VCaP (cell line): ENCODE measurements around the gene ZFAND3.

Experiments
- H3K27ac ChIP-seq: fragments of 450-650 bp; 2 replicates; pipeline ENCODE4 v1.5.1; 2017
- TF ChIP-seq, protein P1 (sequence below): fragments of 450-650 bp; conservative IDR thresholded peaks from 2 replicates; pipeline ENCODE4 v1.5.1; 2017; ENCODE audit warnings: mild to moderate bottlenecking, moderate library complexity

The ZFAND3 gene

DNA sequence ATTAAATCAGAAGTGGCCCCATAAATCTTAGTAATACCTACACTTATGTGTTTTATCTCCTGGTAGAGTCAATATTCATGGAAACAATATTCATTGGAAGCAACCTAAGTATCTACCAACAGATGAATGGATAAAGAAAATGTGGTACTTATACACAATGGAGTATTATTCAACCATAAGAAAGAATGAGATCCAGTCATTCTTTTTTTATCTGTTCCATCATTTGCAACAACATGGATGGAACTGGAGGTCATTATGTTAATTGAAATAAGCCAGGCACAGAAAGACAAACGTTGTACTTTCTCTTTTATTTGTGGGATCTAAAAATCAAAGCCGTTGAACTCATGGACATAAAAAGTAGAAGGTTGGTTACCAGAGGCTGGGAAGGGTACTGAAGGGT lies 268.5 kb downstream of the ZFAND3 start:
- TF ChIP-seq, protein P1, sequence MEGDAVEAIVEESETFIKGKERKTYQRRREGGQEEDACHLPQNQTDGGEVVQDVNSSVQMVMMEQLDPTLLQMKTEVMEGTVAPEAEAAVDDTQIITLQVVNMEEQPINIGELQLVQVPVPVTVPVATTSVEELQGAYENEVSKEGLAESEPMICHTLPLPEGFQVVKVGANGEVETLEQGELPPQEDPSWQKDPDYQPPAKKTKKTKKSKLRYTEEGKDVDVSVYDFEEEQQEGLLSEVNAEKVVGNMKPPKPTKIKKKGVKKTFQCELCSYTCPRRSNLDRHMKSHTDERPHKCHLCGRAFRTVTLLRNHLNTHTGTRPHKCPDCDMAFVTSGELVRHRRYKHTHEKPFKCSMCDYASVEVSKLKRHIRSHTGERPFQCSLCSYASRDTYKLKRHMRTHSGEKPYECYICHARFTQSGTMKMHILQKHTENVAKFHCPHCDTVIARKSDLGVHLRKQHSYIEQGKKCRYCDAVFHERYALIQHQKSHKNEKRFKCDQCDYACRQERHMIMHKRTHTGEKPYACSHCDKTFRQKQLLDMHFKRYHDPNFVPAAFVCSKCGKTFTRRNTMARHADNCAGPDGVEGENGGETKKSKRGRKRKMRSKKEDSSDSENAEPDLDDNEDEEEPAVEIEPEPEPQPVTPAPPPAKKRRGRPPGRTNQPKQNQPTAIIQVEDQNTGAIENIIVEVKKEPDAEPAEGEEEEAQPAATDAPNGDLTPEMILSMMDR, result no peak
- no peak overlapping the region for H3K27ac ChIP-seq

DNA sequence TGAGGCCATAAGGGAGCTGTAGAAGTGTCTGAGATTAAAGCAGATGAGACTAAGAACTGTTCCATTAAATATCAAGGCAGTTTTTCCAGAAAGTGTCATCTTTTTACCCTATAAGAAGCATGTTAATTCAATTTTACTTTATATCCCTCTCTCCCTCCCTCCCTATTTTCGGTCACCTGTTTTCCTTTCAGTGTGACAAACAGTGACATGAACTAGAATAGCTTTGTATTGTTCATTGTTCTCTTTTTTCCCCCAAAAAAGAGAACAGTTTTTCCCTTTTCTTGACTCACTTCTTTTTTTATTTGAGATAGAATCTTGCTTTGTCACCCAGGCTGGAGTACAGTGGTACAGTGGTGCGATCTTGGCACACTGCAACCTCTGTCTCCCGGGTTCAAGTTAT lies 269.3 kb downstream of the ZFAND3 start:
- TF ChIP-seq, protein P1, result no peak
- no peak overlapping the region for H3K27ac ChIP-seq

DNA sequence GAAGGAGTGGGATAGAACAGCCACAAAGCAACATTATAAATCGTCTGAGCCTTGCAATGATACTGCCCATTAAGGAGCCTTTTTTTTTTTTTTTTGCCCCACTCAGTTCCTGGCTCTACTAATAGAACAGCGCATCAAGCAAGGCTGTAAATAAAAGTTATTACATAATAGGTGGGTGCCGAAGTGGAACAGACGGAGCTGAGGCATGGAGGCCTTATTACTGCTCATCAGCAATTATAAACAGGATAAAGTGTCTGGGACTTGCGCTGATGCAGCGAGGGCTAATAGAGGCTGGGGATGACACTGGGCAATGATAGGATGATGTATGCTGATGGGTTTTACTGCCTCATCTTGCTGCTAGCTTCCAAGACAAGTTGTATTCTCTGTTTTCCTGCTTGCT lies 272.1 kb downstream of the ZFAND3 start:
- TF ChIP-seq, protein P1, result no peak
- H3K27ac ChIP-seq, result no peak overlapping the region

DNA sequence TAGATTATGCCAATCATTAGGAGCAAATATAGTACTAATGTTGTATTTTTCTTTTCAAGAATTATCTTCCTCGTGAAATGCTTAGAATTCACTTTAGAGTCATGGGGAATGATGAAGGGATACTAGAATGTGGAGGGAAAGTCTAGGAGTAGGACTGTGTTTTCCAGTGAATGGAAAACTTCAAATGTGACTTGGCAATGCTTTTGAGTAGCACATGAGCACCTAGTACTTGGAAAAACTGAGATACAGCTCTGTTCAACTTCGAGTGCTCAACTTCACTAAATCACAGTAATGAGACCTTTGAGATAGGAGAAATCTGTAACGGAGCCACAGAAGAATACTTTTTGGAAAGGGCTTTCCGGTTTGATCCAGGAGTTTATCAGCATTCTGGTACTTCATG lies 272.9 kb downstream of the ZFAND3 start:
- H3K27ac ChIP-seq, result no peak overlapping the region
- TF ChIP-seq, protein P1, result no peak

DNA sequence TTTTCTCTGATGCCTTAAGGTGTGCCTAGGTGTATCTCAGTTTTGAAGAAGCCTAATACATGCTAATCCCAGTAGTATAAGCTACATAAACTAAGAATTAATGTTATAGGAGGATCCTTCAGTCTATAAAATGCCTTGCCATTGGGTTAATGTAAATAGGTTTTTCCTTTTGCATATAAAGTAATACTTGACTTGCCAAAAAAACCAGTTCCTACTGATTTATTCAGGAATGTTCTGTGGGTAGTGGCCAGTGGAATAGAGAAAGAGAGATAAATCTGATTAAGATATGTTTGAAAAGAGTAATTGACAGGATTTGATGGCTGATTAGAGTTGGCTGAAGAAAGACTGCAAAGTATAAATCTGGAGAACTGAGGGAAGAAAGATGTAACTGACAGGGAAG lies 273.4 kb downstream of the ZFAND3 start:
- H3K27ac ChIP-seq, result no peak overlapping the region
- TF ChIP-seq, protein P1, result no peak

DNA sequence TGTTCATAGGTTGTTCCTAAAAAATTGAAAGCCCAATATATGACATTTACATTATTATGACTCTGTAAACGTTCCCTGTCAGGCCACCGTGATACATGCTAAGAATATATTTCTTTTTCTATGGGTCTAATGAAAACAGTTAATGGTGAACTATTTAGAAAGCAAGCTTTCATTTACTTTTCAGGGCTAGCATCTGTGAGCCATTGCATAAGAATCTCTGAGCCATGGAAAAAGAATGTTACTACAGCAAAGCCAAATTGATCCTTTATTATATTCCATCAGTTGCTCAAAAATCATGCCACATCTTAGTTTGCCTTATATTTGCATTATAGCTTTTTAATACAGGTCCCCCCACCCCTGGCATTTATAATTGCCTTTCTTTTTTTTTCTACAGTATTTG lies 275.5 kb downstream of the ZFAND3 start:
- no peak overlapping the region for H3K27ac ChIP-seq
- TF ChIP-seq, protein P1, result no peak

DNA sequence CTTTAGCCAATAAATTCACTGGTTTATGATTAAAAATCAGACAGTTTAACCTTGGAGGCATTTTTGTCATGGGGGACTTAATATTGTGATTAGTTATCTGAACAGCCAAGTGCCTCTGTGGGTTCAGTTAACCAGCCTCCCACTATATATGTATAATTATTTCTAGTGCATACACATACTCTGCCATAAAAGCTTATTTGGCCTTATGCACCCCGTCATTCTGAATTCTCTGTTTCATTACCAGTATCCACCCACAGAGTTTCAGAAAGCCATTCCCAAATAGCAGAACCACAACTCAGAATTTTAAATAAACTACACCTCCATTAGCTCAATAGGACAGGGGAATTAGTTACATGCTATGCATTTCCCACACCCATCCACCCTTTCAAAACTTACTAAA lies 279.7 kb downstream of the ZFAND3 start:
- TF ChIP-seq, protein P1, result no peak
- H3K27ac ChIP-seq, result no peak overlapping the region

DNA sequence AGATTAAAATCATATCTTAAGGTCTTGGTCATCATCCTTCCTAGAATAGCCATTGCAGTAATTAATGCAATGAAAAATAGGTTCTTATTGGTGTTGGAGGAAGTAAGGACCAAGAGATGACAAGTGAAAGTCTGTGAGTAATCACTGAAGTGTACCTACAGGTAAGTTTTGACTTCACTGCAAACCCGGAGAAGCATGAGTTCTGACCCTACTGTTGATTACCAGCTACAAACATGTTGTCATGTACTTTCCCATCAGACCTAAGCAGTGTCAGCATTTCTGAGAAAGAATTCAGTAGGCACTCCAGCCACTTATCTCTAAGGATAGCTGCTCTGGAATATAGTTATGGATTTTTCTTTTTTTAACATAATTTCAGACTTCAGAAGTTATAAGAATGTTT lies 280.9 kb downstream of the ZFAND3 start:
- H3K27ac ChIP-seq, result no peak overlapping the region
- TF ChIP-seq, protein P1, result no peak
